NCI-H1417 (cell line): ENCODE data around the gene NBPF26.
"Not testable (repeated sequence)": the region's sequence is repeated elsewhere in the genome, so short reads cannot be mapped to it uniquely, and the experiment has no call there.

Source experiments
- DNase-seq, 3 experiments: peaks; one replicate each; lab custom pipeline; 2025; lab: John Stamatoyannopoulos, UW

The NBPF26 gene

DNA sequence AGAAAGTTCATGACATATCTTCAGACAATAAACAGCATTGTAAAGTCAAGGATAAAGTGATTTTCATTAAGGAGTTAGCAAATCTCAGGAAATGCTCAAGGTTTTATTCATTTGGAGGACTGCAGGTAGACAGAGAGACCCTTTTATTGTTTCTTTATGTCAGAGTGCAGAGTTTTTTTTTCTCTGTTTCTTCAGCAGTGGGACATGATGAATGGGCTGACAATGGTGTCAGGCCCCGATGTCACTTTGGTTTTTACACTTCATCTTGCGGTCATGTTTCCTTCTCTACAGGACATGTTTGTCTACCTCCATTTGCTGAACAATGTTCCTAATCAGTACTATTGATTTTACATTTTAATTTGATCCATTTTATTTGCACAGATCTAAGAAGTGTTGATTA lies 134.4 kb downstream of the NBPF26 start:
- peak in 1 of 3 experiments; percentile 6 for DNase-seq

DNA sequence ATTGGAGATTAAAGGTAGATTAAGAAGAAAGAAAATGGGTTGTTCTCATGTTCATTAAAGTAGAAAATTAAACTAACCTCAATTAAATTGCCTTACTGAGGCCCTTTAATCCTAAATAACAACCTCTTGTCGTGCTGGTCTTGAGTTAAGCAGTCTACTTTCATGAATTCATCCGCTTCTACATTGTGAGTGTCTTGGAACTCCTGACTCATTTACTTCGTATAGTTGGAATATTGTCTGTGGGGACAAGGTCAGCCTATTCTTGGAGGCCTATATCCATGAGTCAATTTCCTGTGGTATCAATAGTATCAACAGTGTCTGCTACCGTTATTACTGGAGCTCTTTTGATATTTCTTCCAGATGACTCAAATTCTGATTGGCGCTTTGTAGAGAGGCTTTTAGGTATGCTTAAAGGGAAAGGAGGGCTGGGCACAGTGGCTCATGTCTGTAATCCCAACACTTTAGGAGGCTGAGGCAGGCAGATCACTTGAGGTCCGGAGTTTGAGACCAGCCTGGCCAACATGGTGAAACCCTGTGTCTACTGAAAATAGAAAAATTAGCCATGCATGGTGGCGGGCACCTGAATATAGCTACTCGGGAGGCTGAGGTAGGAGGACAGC lies 136.0 kb downstream of the NBPF26 start:
- not testable (repeated sequence) for DNase-seq

DNA sequence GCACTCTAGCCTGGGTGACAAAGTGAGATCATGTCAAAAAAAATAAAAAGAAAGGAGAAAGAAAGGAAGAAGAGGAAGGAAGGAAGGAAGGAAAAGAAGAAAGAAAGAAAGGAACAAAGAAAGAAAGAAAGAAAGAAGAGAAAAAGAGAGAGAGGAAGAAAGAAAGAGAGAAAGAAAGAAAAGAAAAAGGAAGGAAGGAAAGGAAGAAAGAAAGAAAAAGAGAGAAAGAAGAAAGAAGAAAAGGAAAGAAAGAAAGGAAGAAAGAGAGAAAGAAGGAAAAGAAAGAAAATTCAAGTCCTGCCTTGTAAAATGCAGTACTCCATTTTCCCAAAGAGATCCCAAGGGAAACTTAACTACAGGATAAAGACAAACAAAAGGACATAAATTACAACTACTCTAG lies 154.5 kb downstream of the NBPF26 start:
- not testable (repeated sequence) for DNase-seq

DNA sequence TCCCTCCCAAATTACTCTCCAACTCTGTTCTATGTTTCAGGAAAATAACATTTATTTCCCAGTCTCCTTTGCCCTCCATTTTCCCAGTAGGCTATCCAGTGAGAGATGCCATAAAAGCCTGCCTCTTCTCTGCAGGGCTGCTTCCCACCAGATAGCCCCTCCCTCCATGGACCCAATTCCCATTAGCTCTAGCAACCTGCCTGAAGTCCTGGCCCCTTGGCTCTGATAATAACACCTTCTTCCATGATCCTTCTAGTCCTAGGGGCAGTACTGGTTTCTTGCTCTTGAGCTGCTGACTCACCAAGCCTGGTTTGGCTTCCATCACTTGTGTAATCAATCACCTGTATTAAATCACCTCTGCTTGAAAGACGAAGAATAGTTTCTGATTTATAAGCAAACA lies 156.3 kb downstream of the NBPF26 start:
- not testable (repeated sequence) for DNase-seq

DNA sequence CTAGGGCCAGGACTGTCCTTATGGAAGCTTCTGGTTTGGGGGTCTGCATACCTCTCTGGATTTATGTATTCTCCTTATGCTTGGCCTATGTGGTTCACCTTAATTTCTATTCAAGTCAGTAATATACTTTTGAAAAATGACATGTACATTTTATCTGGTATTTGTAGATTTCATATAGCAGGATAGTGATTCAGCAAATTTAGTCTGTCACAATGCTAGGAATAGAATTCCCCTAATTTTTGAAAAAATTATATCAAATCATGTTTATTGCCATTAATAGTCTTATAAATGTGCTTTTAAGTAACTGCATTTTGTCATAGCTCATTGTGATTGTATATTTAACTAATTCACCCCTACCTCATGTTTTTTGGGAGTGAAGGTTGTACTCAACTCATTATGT lies 158.2 kb downstream of the NBPF26 start:
- not testable (repeated sequence) for DNase-seq
